Coronary artery (tissue), 2 donors: Measurements from ENCODE around the gene MARCHF3.

Experiments used
- DNase-seq: peaks from one replicate; pipeline ENCODE4 v3.0.0-alpha.2; 2017; ENCODE audit warnings: low spot score
- H3K27ac ChIP-seq, 2 donors: fragments of 200-600 bp; sonication (generic); one replicate each; pipeline ENCODE4 v1.5.1; 2016 to 2019
- H3K4me3 ChIP-seq: fragments of 200-600 bp; sonication (generic); 2 replicates; pipeline ENCODE4 v1.5.1; 2016; ENCODE audit warnings: mild to moderate bottlenecking, moderate library complexity
- CTCF ChIP-seq: fragments of 200-600 bp; sonication (generic); IDR thresholded peaks from one replicate; pipeline ENCODE4 v1.5.1; 2019; ENCODE audit warnings: antibody characterized with exemption

MARCHF3 gene

GRCh38 chr5:126959188-126959587, 71.2 kb downstream of the MARCHF3 start:
- H3K4me3 ChIP-seq: no peak overlapping the region
- H3K27ac ChIP-seq: no peak overlapping the region
- no peak for TF ChIP-seq CTCF
- DNase-seq: no peak

- no peak for TF ChIP-seq CTCF
Measured at GRCh38 chr5:126956991-126957390, 73.4 kb downstream of the MARCHF3 start.

GRCh38 chr5:126954981-126955380, 75.4 kb downstream of the MARCHF3 start:
- TF ChIP-seq CTCF: no peak
- H3K27ac ChIP-seq: no peak overlapping the region
- H3K4me3 ChIP-seq: no peak overlapping the region
- DNase-seq: no peak

More at GRCh38 chr5:126956991-126957390, 73.4 kb downstream of the MARCHF3 start:
- DNase-seq: no peak
- Histone ChIP-seq H3K4me3 (no peak overlapping the region), H3K27ac (no peak overlapping the region)

- H3K27ac ChIP-seq: no peak overlapping the region
- TF ChIP-seq CTCF: no peak
- DNase-seq: no peak
- H3K4me3 ChIP-seq: no peak overlapping the region
Measured at GRCh38 chr5:126953640-126954039, 76.7 kb downstream of the MARCHF3 start.

- DNase-seq: no peak
- TF ChIP-seq CTCF: no peak
- Histone ChIP-seq H3K4me3 (no peak overlapping the region), H3K27ac (no peak overlapping the region)
Measured at GRCh38 chr5:126949475-126949874, 80.9 kb downstream of the MARCHF3 start.

GRCh38 chr5:126948453-126948852, 81.9 kb downstream of the MARCHF3 start:
- TF ChIP-seq CTCF: no peak
- no peak overlapping the region for H3K27ac ChIP-seq
- H3K4me3 ChIP-seq: no peak overlapping the region
- DNase-seq: no peak

GRCh38 chr5:126948011-126948355, 82.4 kb downstream of the MARCHF3 start:
- Histone ChIP-seq H3K4me3 (no peak overlapping the region), H3K27ac (no peak overlapping the region)
- DNase-seq: no peak
- TF ChIP-seq CTCF: no peak
